Keratinocyte (primary cell): ENCODE measurements around the gene CRB2. TPM values are rescaled to one million over a fixed set of nuclear protein-coding genes. Genes with fewer than 3 reads are reported as not detected.

Experiments
- DNase-seq: peaks from one replicate; pipeline ENCODE4 v3.0.0-alpha.2; 2011; ENCODE audit warnings: low read depth, missing footprints, low spot score
- FAIRE-seq: peaks from 2 replicates; lab custom pipeline; 2011; peaks lifted over from hg19 to GRCh38; lab: Jason Lieb, UNC
- H2AFZ ChIP-seq: 2 replicates; pipeline ENCODE4 v1.6.0; 2012; ENCODE audit warnings: low read length, control low read depth, inconsistent platforms; ENCODE audit not compliant: control insufficient read depth
- H3K27ac ChIP-seq: 2 replicates; pipeline ENCODE4 v1.5.1; 2011; ENCODE audit warnings: low read length; ENCODE audit not compliant: control insufficient read depth, insufficient read depth
- H3K27me3 ChIP-seq: 3 replicates; pipeline ENCODE4 v1.6.0; 2011; ENCODE audit warnings: low read length; ENCODE audit not compliant: control insufficient read depth, insufficient read depth; ENCODE audit errors: extremely low read depth
- H3K36me3 ChIP-seq, 2 experiments: 2 replicates in 1 of 2; 3 replicates in 1 of 2; pipeline ENCODE4 v1.5.1; 2011; ENCODE audit warnings: low read length in 2 of 2, mild to moderate bottlenecking in 1 of 2; ENCODE audit not compliant: control insufficient read depth in 2 of 2, insufficient read depth in 2 of 2; ENCODE audit errors: extremely low read depth in 1 of 2
- H3K4me1 ChIP-seq: 3 replicates; pipeline ENCODE4 v1.5.1; 2011; ENCODE audit warnings: low read length; ENCODE audit not compliant: control insufficient read depth, insufficient read depth; ENCODE audit errors: extremely low read depth
- H3K4me2 ChIP-seq: 3 replicates; pipeline ENCODE4 v1.6.0; 2011; ENCODE audit warnings: low read depth, low read length; ENCODE audit not compliant: control insufficient read depth, insufficient read depth; ENCODE audit errors: extremely low read depth
- H3K4me3 ChIP-seq, 3 experiments: fragments of 200-600 bp in 1 of 3; sonication (generic) in 1 of 3; 2 replicates in 2 of 3; 3 replicates in 1 of 3; pipeline ENCODE4 v1.5.1; 2011 to 2016; ENCODE audit warnings: low read length in 3 of 3, mild to moderate bottlenecking in 3 of 3, control low read depth in 2 of 3, inconsistent platforms in 1 of 3, low read depth in 1 of 3, mixed read lengths in 1 of 3, mixed run types in 1 of 3, moderate library complexity in 1 of 3; ENCODE audit not compliant: control insufficient read depth in 2 of 3, insufficient read depth in 2 of 3; ENCODE audit errors: extremely low read depth in 1 of 3
- H3K79me2 ChIP-seq: 2 replicates; pipeline ENCODE4 v1.6.0; 2012; ENCODE audit warnings: low read length; ENCODE audit not compliant: control insufficient read depth, insufficient read depth
- H3K9ac ChIP-seq: 3 replicates; pipeline ENCODE4 v1.6.0; 2011; ENCODE audit warnings: low read length; ENCODE audit not compliant: control insufficient read depth, insufficient read depth; ENCODE audit errors: extremely low read depth
- H3K9me1 ChIP-seq: 3 replicates; pipeline ENCODE4 v1.6.0; 2011; ENCODE audit warnings: low read length; ENCODE audit not compliant: control insufficient read depth, insufficient read depth; ENCODE audit errors: extremely low read depth
- H3K9me3 ChIP-seq: 2 replicates; pipeline ENCODE4 v1.5.1; 2012; ENCODE audit warnings: low read depth, low read length; ENCODE audit not compliant: control insufficient read depth
- H4K20me1 ChIP-seq: 3 replicates; pipeline ENCODE4 v1.6.0; 2011; ENCODE audit warnings: low read length; ENCODE audit not compliant: control insufficient read depth, insufficient read depth; ENCODE audit errors: extremely low read depth
- EZH2 ChIP-seq: IDR thresholded peaks from one replicate; pipeline ENCODE4 v1.6.1; 2012; ENCODE audit warnings: inconsistent platforms, mild to moderate bottlenecking, low read length, moderate library complexity
- dilution Hi-C: fragments of 300-500 bp; cut with MboI; formaldehyde crosslinking; loops from one replicate; pipeline ENCODE4 v1.7.0; 2020; ENCODE audit warnings: low sequenced_read_pairs; ENCODE audit not compliant: extremely low pct_ligation_motif_present
- polyA plus RNA-seq, 5 experiments: library from polyadenylated mRNA; depleted of rRNA in 3 of 5; stranded (reverse) in 3 of 5; stranded (forward) in 1 of 5; unstranded in 1 of 5; fragments of >200 nt; gene quantifications; 1 replicate in 1 of 5; 2 replicates in 3 of 5; 3 replicates in 1 of 5; pipeline versions ENCODE4 v1.2.1 to v1.2.3, GENCODE V29; 2011 to 2012; ENCODE audit warnings: missing spikeins in 2 of 5, low read depth in 1 of 5, low replicate concordance in 1 of 5
- TF ChIP-seq, protein P1 (sequence below), 3 experiments: IDR thresholded peaks in 1 of 3; conservative IDR thresholded peaks in 1 of 3; optimal IDR thresholded peaks in 1 of 3; 2 replicates in 2 of 3; 3 replicates in 1 of 3; pipeline versions ENCODE3 to v1.5.1; 2011; ENCODE audit warnings: low read length in 3 of 3, mild to moderate bottlenecking in 3 of 3, moderate library complexity in 2 of 3, control low read depth in 1 of 3, inconsistent platforms in 1 of 3; ENCODE audit not compliant: insufficient read depth in 2 of 3; ENCODE audit errors: extremely low read depth in 1 of 3

CRB2 gene
- polyA plus RNA-seq, 1 donor (not counting 4 experiments of a cell fraction or from before 2014, with no cell fraction given), result not detected

DNA sequence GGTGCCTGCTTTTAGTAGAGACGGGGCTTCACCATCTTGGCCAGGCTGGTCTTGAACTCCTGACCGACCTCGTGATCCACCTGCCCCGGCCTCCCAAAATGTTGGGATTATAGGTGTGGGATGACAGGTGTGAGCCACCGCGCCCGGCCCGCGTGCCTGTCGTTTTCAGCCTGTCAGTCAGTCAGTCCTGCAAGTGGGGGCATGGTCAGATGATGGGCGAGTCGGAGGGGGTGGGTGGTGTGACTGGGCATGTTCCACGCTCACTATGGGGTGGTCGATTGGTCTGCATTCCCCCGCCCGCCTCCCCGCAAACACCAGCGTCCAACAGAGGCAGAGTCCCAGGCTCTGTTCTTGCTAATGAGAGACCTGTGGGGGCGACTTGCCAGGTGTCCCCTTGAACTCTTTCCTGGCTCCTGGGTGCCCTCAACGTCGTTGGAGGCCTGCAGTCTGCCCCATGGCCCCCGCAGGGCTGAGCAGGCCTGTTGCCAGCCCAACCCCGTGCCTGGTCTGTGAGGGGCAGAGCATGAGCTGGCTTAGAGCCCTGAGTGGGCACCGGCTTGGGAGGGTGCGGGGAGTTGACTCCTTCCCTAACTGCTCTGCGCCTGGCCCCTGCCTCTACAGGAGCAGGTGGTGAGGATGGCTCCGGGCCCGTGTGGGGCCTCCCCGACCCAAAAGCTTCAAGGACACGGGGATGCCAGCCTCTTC is 23.1 kb downstream of the CRB2 start:
- no peaks in the 10 kb centered on the region for H3K4me1 ChIP-seq
- peaks cover 23% of the 10 kb centered on the region for H3K27me3 ChIP-seq
- no peaks in the 10 kb centered on the region for H3K36me3 ChIP-seq
- no peak for DNase-seq
- no peak for FAIRE-seq
- H3K9me1 ChIP-seq, result no peaks in the 10 kb centered on the region
- no peak overlapping the region for H3K4me3 ChIP-seq
- no peaks in the 10 kb centered on the region for H4K20me1 ChIP-seq
- no peak overlapping the region for H3K4me2 ChIP-seq
- H3K9ac ChIP-seq, result no peak overlapping the region
- no peaks in the 10 kb centered on the region for H3K79me2 ChIP-seq
- H3K27ac ChIP-seq, result no peak overlapping the region
- TF ChIP-seq, protein P1, sequence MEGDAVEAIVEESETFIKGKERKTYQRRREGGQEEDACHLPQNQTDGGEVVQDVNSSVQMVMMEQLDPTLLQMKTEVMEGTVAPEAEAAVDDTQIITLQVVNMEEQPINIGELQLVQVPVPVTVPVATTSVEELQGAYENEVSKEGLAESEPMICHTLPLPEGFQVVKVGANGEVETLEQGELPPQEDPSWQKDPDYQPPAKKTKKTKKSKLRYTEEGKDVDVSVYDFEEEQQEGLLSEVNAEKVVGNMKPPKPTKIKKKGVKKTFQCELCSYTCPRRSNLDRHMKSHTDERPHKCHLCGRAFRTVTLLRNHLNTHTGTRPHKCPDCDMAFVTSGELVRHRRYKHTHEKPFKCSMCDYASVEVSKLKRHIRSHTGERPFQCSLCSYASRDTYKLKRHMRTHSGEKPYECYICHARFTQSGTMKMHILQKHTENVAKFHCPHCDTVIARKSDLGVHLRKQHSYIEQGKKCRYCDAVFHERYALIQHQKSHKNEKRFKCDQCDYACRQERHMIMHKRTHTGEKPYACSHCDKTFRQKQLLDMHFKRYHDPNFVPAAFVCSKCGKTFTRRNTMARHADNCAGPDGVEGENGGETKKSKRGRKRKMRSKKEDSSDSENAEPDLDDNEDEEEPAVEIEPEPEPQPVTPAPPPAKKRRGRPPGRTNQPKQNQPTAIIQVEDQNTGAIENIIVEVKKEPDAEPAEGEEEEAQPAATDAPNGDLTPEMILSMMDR (optimal IDR thresholded peaks at IDR 0.05 in 1 of 3, IDR thresholded peaks at IDR 0.05 in 1 of 3, conservative IDR thresholded peaks at IDR 0.05 in 1 of 3; ENCODE audit: extremely low read depth in 1 of 3, insufficient read depth in 2 of 3, low read length in 3 of 3), result no peak
- TF ChIP-seq EZH2, result no peak
- no peak overlapping the region for H2AFZ ChIP-seq
- dilution Hi-C loops, result no loop called here
- H3K9me3 ChIP-seq, result no peaks in the 10 kb centered on the region

DNA sequence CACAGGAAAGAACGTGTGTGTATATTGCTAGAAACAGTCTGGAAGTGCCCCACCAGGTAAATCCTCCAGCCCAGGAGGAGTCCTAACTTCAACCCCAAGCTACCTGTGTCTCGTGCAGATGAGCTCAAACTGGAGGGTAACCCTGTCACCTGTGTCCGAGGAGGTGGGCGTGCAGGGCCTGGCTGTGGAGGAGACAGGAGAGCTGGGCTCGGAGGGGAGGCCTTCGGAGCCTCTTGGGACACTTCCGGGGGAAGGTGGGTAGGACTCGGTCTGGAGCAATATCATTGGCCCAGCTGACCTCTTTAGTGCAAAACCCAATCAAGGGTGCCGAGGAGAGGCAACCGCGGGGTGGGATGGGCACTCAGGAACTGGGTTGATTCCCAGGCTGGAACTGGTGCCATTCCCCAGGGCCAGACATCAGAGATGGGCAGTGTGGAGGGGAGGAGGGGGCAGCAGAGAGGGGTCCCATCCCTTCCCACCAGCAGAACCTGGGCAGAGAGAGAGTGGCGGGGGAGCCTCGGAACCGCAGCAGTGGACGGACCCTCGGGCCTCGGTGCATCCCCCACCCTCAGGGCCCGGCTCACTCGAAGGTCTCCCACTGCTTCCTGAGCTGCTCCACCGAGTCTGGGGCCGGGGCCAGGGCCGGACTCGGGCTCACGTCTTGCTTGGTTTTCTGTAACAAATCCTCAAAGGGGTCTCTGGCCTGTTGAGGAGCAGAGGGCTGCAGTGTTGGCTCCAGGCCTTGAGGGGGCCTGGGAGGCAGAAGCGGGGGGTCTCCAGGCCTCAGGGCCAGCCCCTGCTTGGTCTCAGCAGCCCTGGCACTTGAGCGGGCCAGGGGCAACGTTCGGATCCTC is 25.1 kb downstream of the CRB2 start:
- H3K36me3 ChIP-seq, result no peaks in the 10 kb centered on the region
- H3K4me1 ChIP-seq, result no peaks in the 10 kb centered on the region
- H3K27ac ChIP-seq, result no peak overlapping the region
- no peaks in the 10 kb centered on the region for H4K20me1 ChIP-seq
- H3K4me3 ChIP-seq, result no peak overlapping the region
- H3K27me3 ChIP-seq, result peaks cover 3% of the 10 kb centered on the region
- H3K4me2 ChIP-seq, result no peak overlapping the region
- H3K79me2 ChIP-seq, result no peaks in the 10 kb centered on the region
- no peak overlapping the region for H3K9ac ChIP-seq
- no peaks in the 10 kb centered on the region for H3K9me1 ChIP-seq
- TF ChIP-seq, protein P1 (optimal IDR thresholded peaks at IDR 0.05 in 1 of 3, IDR thresholded peaks at IDR 0.05 in 1 of 3, conservative IDR thresholded peaks at IDR 0.05 in 1 of 3; ENCODE audit: extremely low read depth in 1 of 3, insufficient read depth in 2 of 3, low read length in 3 of 3), result no peak
- TF ChIP-seq EZH2, result no peak
- FAIRE-seq (no peak), DNase-seq (no peak)
- no peak overlapping the region for H2AFZ ChIP-seq
- dilution Hi-C loops, result no loop called here
- no peaks in the 10 kb centered on the region for H3K9me3 ChIP-seq
